H1 (cell line): Measurements from ENCODE around the gene CBR4. TPM values are rescaled to one million over a fixed set of nuclear protein-coding genes. Genes with fewer than 3 reads are reported as not detected.

Experiments
- YY1 ChIP-seq: IDR thresholded peaks from 2 replicates; pipeline ENCODE4 v1.6.1; 2011; ENCODE audit warnings: low read depth, mild to moderate bottlenecking, low read length
- polyA plus RNA-seq, 7 experiments: library from polyadenylated mRNA; depleted of rRNA in 3 of 7; stranded (reverse) in 5 of 7; unstranded in 2 of 7; fragments of >200 nt in 5 of 7; fragments of 200-250 nt in 2 of 7; gene quantifications; 1 replicate in 5 of 7; 2 replicates in 1 of 7; 4 replicates in 1 of 7; pipeline versions ENCODE4 v1.2.1 to v1.2.3, GENCODE V29; 2011 to 2013; ENCODE audit warnings: missing spikeins in 2 of 7, mixed read lengths in 2 of 7
- total RNA-seq: library from RNA; stranded (reverse); fragmentation: NEBNext Ultra II Directional; extraction: Animal tissue kit (Norgen Biotek cat#: 25700); gene quantifications from 2 replicates; pipeline ENCODE4 v1.2.1, GENCODE V29; 2021
- TF ChIP-seq, protein P1 (sequence below): IDR thresholded peaks from 2 replicates; pipeline ENCODE4 v1.6.1; 2011; ENCODE audit warnings: low read depth, mild to moderate bottlenecking, low read length; ENCODE audit not compliant: insufficient read depth

Gene CBR4
- total and polyA plus RNA-seq, 2 of the 8 experiments (the other 6 are each of a cell fraction or from before 2014, with no cell fraction given), result 8.6 to 29.5 TPM

- TF ChIP-seq, protein P1, sequence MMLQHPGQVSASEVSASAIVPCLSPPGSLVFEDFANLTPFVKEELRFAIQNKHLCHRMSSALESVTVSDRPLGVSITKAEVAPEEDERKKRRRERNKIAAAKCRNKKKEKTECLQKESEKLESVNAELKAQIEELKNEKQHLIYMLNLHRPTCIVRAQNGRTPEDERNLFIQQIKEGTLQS, result no peak
- no peak for TF ChIP-seq YY1
Measured at GRCh38 chr4:168978001-168978700, 31.9 kb downstream of the CBR4 start (continued).
